Left lung (tissue), 14 donors: ENCODE data around the gene OTULINL. TPM values are rescaled to one million over a fixed set of nuclear protein-coding genes. Genes with fewer than 3 reads are reported as not detected.

Experiments
- ATAC-seq: fragments of 200-7000 bp; cut with Tn5 transposase; one replicate; pipeline ENCODE4 v1.9.1; 2020; ENCODE audit warnings: moderate library complexity
- DNase-seq, 4 donors: peaks; one replicate each; pipeline ENCODE4 v3.0.0-alpha.2; 2013 to 2020
- H3K27ac ChIP-seq, 2 donors: fragments of 200-600 bp; sonication (generic) in 1 of 2; one replicate each; pipeline versions ENCODE4 v1.5.0 to v1.8.0; 2020 to 2021
- H3K27me3 ChIP-seq, 2 donors: fragments of 200-600 bp; sonication (generic) in 1 of 2; one replicate each; pipeline versions ENCODE4 v1.5.0 to v1.8.0; 2020 to 2021
- H3K36me3 ChIP-seq, 2 donors: fragments of 200-600 bp; sonication (generic) in 1 of 2; one replicate each; pipeline versions ENCODE4 v1.5.0 to v1.8.0; 2020 to 2021
- H3K4me1 ChIP-seq, 2 donors: fragments of 200-600 bp; one replicate each; pipeline ENCODE4 v1.8.0; 2021
- H3K4me3 ChIP-seq, 2 donors: fragments of 200-600 bp; sonication (generic) in 1 of 2; one replicate each; pipeline versions ENCODE4 v1.5.0 to v1.8.0; 2020 to 2021; ENCODE audit warnings: mild to moderate bottlenecking in 1 of 2
- H3K9me3 ChIP-seq, 2 donors: fragments of 200-600 bp; sonication (generic) in 1 of 2; one replicate each; pipeline versions ENCODE4 v1.5.0 to v1.8.0; 2020 to 2021
- CTCF ChIP-seq, 2 donors: fragments of 200-600 bp; sonication (generic) in 1 of 2; IDR thresholded peaks; one replicate each; pipeline versions ENCODE4 v1.5.0 to v1.8.0; 2021; ENCODE audit warnings: antibody characterized with exemption in 2 of 2
- intact Hi-C, 2 donors: fragments of 100-400 bp; cut with DNase I; formaldehyde crosslinking; loops; one replicate each; pipeline versions ENCODE4 v1.11.2 to v1.14.2; 2022
- long read RNA-seq, 12 donors: library from polyadenylated mRNA in 2 of 12; unstranded in 2 of 12; transcript quantifications; one replicate each; pipeline ENCODE4 v2.0.0 and lab custom pipeline, GENCODE V29; 2019 to 2026
- polyA plus RNA-seq, 6 donors: library from polyadenylated mRNA; unstranded; fragments of 120-200 nt; gene quantifications; one replicate each; pipeline ENCODE4 v1.2.1, GENCODE V29; 2013; ENCODE audit not compliant: insufficient read length in 6 of 6
- total RNA-seq, 2 donors: library from RNA; stranded (reverse); fragmentation: NEBNext Ultra II Directional; extraction: Animal tissue kit (Norgen Biotek cat#: 25700); gene quantifications; one replicate each; pipeline ENCODE4 v1.2.1, GENCODE V29; 2021
- donor health status: DM: no; HTN: yes; CAD: no.
- donor health status: DM: no; HTN: no; CAD: no.

OTULINL gene
- total RNA-seq (10 to 100 TPM; 33.5 to 54.7 TPM), polyA plus RNA-seq (10 to 100 TPM in 1 of 6 donors, 1 to 10 TPM in 5; 8.4 to 10.0 (median 9.2) TPM)
- long read RNA-seq, donor 1, partial matches to known transcripts: 2,816 of 2,818 reads
- long read RNA-seq, donor 1, other reads (novel, unspliced or antisense): 0 of 2,818 reads
- long read RNA-seq, donor 2, partial matches to known transcripts: 0 of 3 reads
- long read RNA-seq, donor 2, other reads (novel, unspliced or antisense): 0 of 3 reads
- long read RNA-seq, donor 3, transcript OTULINL-201 (8 exons, 3,597 nt): major isoform, 6 of 6 reads
- long read RNA-seq, donor 3, partial matches to known transcripts: 0 of 6 reads
- long read RNA-seq, donor 3, other reads (novel, unspliced or antisense): 0 of 6 reads
- long read RNA-seq, donor 4, transcript OTULINL-201 (8 exons, 3,597 nt): major isoform, 19 of 23 reads
- long read RNA-seq, donor 4, partial matches to known transcripts: 2 of 23 reads
- long read RNA-seq, donor 4, other reads (novel, unspliced or antisense): 2 of 23 reads
- long read RNA-seq, donor 5, partial matches to known transcripts: 0 of 2 reads
- long read RNA-seq, donor 5, other reads (novel, unspliced or antisense): 0 of 2 reads
- long read RNA-seq, donor 6, partial matches to known transcripts: 3,640 of 3,643 reads
- long read RNA-seq, donor 6, other reads (novel, unspliced or antisense): 0 of 3,643 reads
- long read RNA-seq, donor 7, partial matches to known transcripts: 1,209 of 1,211 reads
- long read RNA-seq, donor 7, other reads (novel, unspliced or antisense): 0 of 1,211 reads
- long read RNA-seq, donor 8, partial matches to known transcripts: 0 of 1 reads
- long read RNA-seq, donor 8, other reads (novel, unspliced or antisense): 0 of 1 reads
- long read RNA-seq, donor 9, partial matches to known transcripts: 353 of 353 reads
- long read RNA-seq, donor 9, other reads (novel, unspliced or antisense): 0 of 353 reads
- long read RNA-seq, donor 10, transcript OTULINL-201 (8 exons, 3,597 nt): major isoform, 11 of 14 reads
- long read RNA-seq, donor 10, partial matches to known transcripts: 1 of 14 reads
- long read RNA-seq, donor 10, other reads (novel, unspliced or antisense): 2 of 14 reads
- long read RNA-seq, donor 11, partial matches to known transcripts: 1,499 of 1,503 reads
- long read RNA-seq, donor 11, other reads (novel, unspliced or antisense): 0 of 1,503 reads
- long read RNA-seq, donor 12, partial matches to known transcripts: 0 of 1 reads
- long read RNA-seq, donor 12, other reads (novel, unspliced or antisense): 0 of 1 reads

GRCh38 chr5:14581106-14581890 is at the start of gene OTULINL:
TSS of gene OTULINL (plus strand) at chr5:14581792. CDS start at chr5:14581895, 103 bp downstream.
- Histone ChIP-seq H3K36me3 (no peaks in the 10 kb centered on the region), H3K4me3 (peak within 1 kb of the TSS; percentile 79 to 88), H3K4me1 (peaks cover 14 to 58% of the 10 kb centered on the region in 2 donors), H3K27ac (peak within 1 kb of the TSS; percentile 77 to 90), H3K27me3 (peaks cover 0 to 23% of the 10 kb centered on the region in 2 donors), H3K9me3 (no peaks in the 10 kb centered on the region)
- intact Hi-C loops: no loop called here
- DNase-seq: peak; percentile 67 to 97 (median 88)
- no peak for TF ChIP-seq CTCF (IDR thresholded peaks at IDR 0.05)
- peak; percentile 95 for ATAC-seq

- TF ChIP-seq CTCF (IDR thresholded peaks at IDR 0.05): no peak
- Histone ChIP-seq H3K4me3 (no peak overlapping the region), H3K27me3 (no peaks in the 10 kb centered on the region), H3K9me3 (no peaks in the 10 kb centered on the region), H3K36me3 (no peaks in the 10 kb centered on the region), H3K4me1 (no peaks in the 10 kb centered on the region), H3K27ac (no peak overlapping the region)
- intact Hi-C loops: no loop called here
- DNase-seq (no peak), ATAC-seq (no peak)
Observed at GRCh38 chr5:14532180-14532579, 49.4 kb upstream of the OTULINL start.

GRCh38 chr5:14534773-14535172 is 46.8 kb upstream of the OTULINL start:
- ATAC-seq (no peak), DNase-seq (peak in 2 of 4 donors; percentile 6 to 16)
- Histone ChIP-seq H3K27ac (no peak overlapping the region), H3K9me3 (peaks cover 0 to 3% of the 10 kb centered on the region in 2 donors), H3K36me3 (no peaks in the 10 kb centered on the region), H3K27me3 (no peaks in the 10 kb centered on the region), H3K4me1 (no peaks in the 10 kb centered on the region), H3K4me3 (no peak overlapping the region)
- TF ChIP-seq CTCF (IDR thresholded peaks at IDR 0.05): no peak
- intact Hi-C loops: no loop called here

- ATAC-seq (peak; percentile 58), DNase-seq (no peak)
- intact Hi-C loops: no loop called here
Observed at GRCh38 chr5:14545308-14545707, 36.3 kb upstream of the OTULINL start.

More at GRCh38 chr5:14545308-14545707, 36.3 kb upstream of the OTULINL start:
- Histone ChIP-seq H3K27ac (peak overlapping the region in 1 of 2 donors; percentile 68), H3K27me3 (no peaks in the 10 kb centered on the region), H3K4me3 (no peak overlapping the region), H3K4me1 (peaks cover 0 to 58% of the 10 kb centered on the region in 2 donors), H3K9me3 (peaks cover 0 to 15% of the 10 kb centered on the region in 2 donors), H3K36me3 (no peaks in the 10 kb centered on the region)
- no peak for TF ChIP-seq CTCF (IDR thresholded peaks at IDR 0.05)
